Large intestine (tissue), 1 donor: Measurements from ENCODE around the gene PCDHGB7. TPM values are rescaled to one million over a fixed set of nuclear protein-coding genes. Genes with fewer than 3 reads are reported as not detected.

Experiments
- polyA plus RNA-seq: library from polyadenylated mRNA; unstranded; fragments of 120-200 nt; gene quantifications from one replicate; pipeline ENCODE4 v1.2.1, GENCODE V29; 2013

The PCDHGB7 gene
- polyA plus RNA-seq, 1 donor, result 3.6 TPM

Other genes starting within 250 kb of the PCDHGB7 start
- gene PCDHB7, start 245.0 kb upstream of the PCDHGB7 start, polyA plus RNA-seq, result 1.3 TPM
- gene PCDHB8, start 239.9 kb upstream of the PCDHGB7 start, polyA plus RNA-seq, result 0.67 TPM
- gene PCDHB16, start 235.3 kb upstream of the PCDHGB7 start, polyA plus RNA-seq, result 1.1 TPM
- 0.73 TPM for gene PCDHB9, start 230.5 kb upstream of the PCDHGB7 start, polyA plus RNA-seq
- gene PCDHB10, start 225.3 kb upstream of the PCDHGB7 start, polyA plus RNA-seq, result 2.9 TPM
- gene PCDHB11, start 218.1 kb upstream of the PCDHGB7 start, polyA plus RNA-seq, result 1.1 TPM
- gene PCDHB12, start 209.0 kb upstream of the PCDHGB7 start, polyA plus RNA-seq, result 1.2 TPM
- 1.4 TPM for gene PCDHB13, start 203.8 kb upstream of the PCDHGB7 start, polyA plus RNA-seq
- 2.7 TPM for gene PCDHB14, start 194.3 kb upstream of the PCDHGB7 start, polyA plus RNA-seq
- 3.0 TPM for gene PCDHB15, start 172.3 kb upstream of the PCDHGB7 start, polyA plus RNA-seq
- gene SLC25A2, start 113.6 kb upstream of the PCDHGB7 start, polyA plus RNA-seq, result 0.04 TPM
- gene TAF7, start 96.9 kb upstream of the PCDHGB7 start, polyA plus RNA-seq, result 88.9 TPM
- gene PCDHGA1, start 87.2 kb upstream of the PCDHGB7 start, polyA plus RNA-seq, result 0.30 TPM
- 1.3 TPM for gene PCDHGA2, start 78.9 kb upstream of the PCDHGB7 start, polyA plus RNA-seq
- gene PCDHGA3, start 73.8 kb upstream of the PCDHGB7 start, polyA plus RNA-seq, result 0.96 TPM
- 0.52 TPM for gene PCDHGB1, start 67.6 kb upstream of the PCDHGB7 start, polyA plus RNA-seq
- 0.79 TPM for gene PCDHGA4, start 62.7 kb upstream of the PCDHGB7 start, polyA plus RNA-seq
- gene PCDHGB2, start 57.7 kb upstream of the PCDHGB7 start, polyA plus RNA-seq, result 1.0 TPM
- gene PCDHGA5, start 53.5 kb upstream of the PCDHGB7 start, polyA plus RNA-seq, result 1.5 TPM
- gene PCDHGB3, start 47.4 kb upstream of the PCDHGB7 start, polyA plus RNA-seq, result 0.85 TPM
- gene PCDHGA6, start 43.8 kb upstream of the PCDHGB7 start, polyA plus RNA-seq, result 1.9 TPM
- gene PCDHGA7, start 34.9 kb upstream of the PCDHGB7 start, polyA plus RNA-seq, result 0.69 TPM
- 1.4 TPM for gene PCDHGB4, start 30.0 kb upstream of the PCDHGB7 start, polyA plus RNA-seq
- gene PCDHGA8, start 25.0 kb upstream of the PCDHGB7 start, polyA plus RNA-seq, result 0.19 TPM
- gene PCDHGB5, start 19.7 kb upstream of the PCDHGB7 start, polyA plus RNA-seq, result 1.8 TPM
- 1.9 TPM for gene PCDHGA9, start 14.9 kb upstream of the PCDHGB7 start, polyA plus RNA-seq
- 2.9 TPM for gene PCDHGB6, start 9.7 kb upstream of the PCDHGB7 start, polyA plus RNA-seq
- gene PCDHGA10, start 4.7 kb upstream of the PCDHGB7 start, polyA plus RNA-seq, result 2.1 TPM
- 1.4 TPM for gene PCDHGA11, start 3.4 kb downstream of the PCDHGB7 start, polyA plus RNA-seq
- gene PCDHGA12, start 12.8 kb downstream of the PCDHGB7 start, polyA plus RNA-seq, result 0.81 TPM
- gene PCDHGC3, start 58.3 kb downstream of the PCDHGB7 start, polyA plus RNA-seq, result 30.4 TPM
- 1.7 TPM for gene PCDHGC4, start 67.4 kb downstream of the PCDHGB7 start, polyA plus RNA-seq
- 0.39 TPM for gene PCDHGC5, start 71.4 kb downstream of the PCDHGB7 start, polyA plus RNA-seq
- gene DIAPH1, start 201.3 kb downstream of the PCDHGB7 start, polyA plus RNA-seq, result 89.4 TPM
- 71.5 TPM for gene HDAC3, start 219.2 kb downstream of the PCDHGB7 start, polyA plus RNA-seq
- gene RELL2, start 219.3 kb downstream of the PCDHGB7 start, polyA plus RNA-seq, result 2.0 TPM
- gene FCHSD1, start 233.7 kb downstream of the PCDHGB7 start, polyA plus RNA-seq, result 21.4 TPM